ENCODE data around the gene PLEK.
"Not testable (repeated sequence)": the region's sequence is repeated elsewhere in the genome, so short reads cannot be mapped to it uniquely, and the experiment has no call there.

Gene PLEK

GRCh38 chr2:68378779-68379178 lies 13.7 kb downstream of the PLEK start:
- H3K4me3 ChIP-seq (ENCODE audit: low read length); DNase-seq (ENCODE audit: low read depth, low spot score): not testable (repeated sequence)

- H3K4me3 ChIP-seq (ENCODE audit: low read length): no peak overlapping the region
- DNase-seq (ENCODE audit: low read depth, low spot score): peak; percentile 58
These were observed 14.2 kb downstream of the PLEK start for GRCh38 chr2:68379184-68379708.

- DNase-seq (ENCODE audit: low read depth, low spot score): no peak
- no peak overlapping the region for H3K4me3 ChIP-seq (ENCODE audit: low read length)
These were observed 18.7 kb downstream of the PLEK start for GRCh38 chr2:68383778-68384177.

GRCh38 chr2:68384485-68385107 lies 19.5 kb downstream of the PLEK start:
- no peak for DNase-seq (ENCODE audit: low read depth, low spot score)
- no peak overlapping the region for H3K4me3 ChIP-seq (ENCODE audit: low read length)

- no peak overlapping the region for H3K4me3 ChIP-seq (ENCODE audit: low read length)
- no peak for DNase-seq (ENCODE audit: low read depth, low spot score)
These were observed 20.3 kb downstream of the PLEK start for GRCh38 chr2:68385220-68385906.

GRCh38 chr2:68385907-68386287 lies 20.8 kb downstream of the PLEK start:
- no peak overlapping the region for H3K4me3 ChIP-seq (ENCODE audit: low read length)
- no peak for DNase-seq (ENCODE audit: low read depth, low spot score)

- no peak overlapping the region for H3K4me3 ChIP-seq (ENCODE audit: low read length)
- no peak for DNase-seq (ENCODE audit: low read depth, low spot score)
These were observed 21.3 kb downstream of the PLEK start for GRCh38 chr2:68386365-68386764.

- no peak overlapping the region for H3K4me3 ChIP-seq (ENCODE audit: low read length)
- DNase-seq (ENCODE audit: low read depth, low spot score): no peak
These were observed 22.6 kb downstream of the PLEK start for GRCh38 chr2:68387408-68388350.

- DNase-seq (ENCODE audit: low read depth, low spot score): no peak
- no peak overlapping the region for H3K4me3 ChIP-seq (ENCODE audit: low read length)
These were observed 23.3 kb downstream of the PLEK start for GRCh38 chr2:68388358-68388757.

GRCh38 chr2:68388772-68389171 lies 23.7 kb downstream of the PLEK start:
- H3K4me3 ChIP-seq (ENCODE audit: low read length): no peak overlapping the region
- DNase-seq (ENCODE audit: low read depth, low spot score): no peak

- no peak overlapping the region for H3K4me3 ChIP-seq (ENCODE audit: low read length)
- DNase-seq (ENCODE audit: low read depth, low spot score): no peak
These were observed 25.0 kb downstream of the PLEK start for GRCh38 chr2:68390114-68390513.

- no peak overlapping the region for H3K4me3 ChIP-seq (ENCODE audit: low read length)
These were observed 25.5 kb downstream of the PLEK start for GRCh38 chr2:68390586-68390985.

GRCh38 chr2:68391099-68391498 lies 26.0 kb downstream of the PLEK start:
- DNase-seq (ENCODE audit: low read depth, low spot score): no peak
- no peak overlapping the region for H3K4me3 ChIP-seq (ENCODE audit: low read length)

More at GRCh38 chr2:68390586-68390985, 25.5 kb downstream of the PLEK start:
- no peak for DNase-seq (ENCODE audit: low read depth, low spot score)

- DNase-seq (ENCODE audit: low read depth, low spot score): no peak
- no peak overlapping the region for H3K4me3 ChIP-seq (ENCODE audit: low read length)
These were observed 26.8 kb downstream of the PLEK start for GRCh38 chr2:68391869-68392268.

- no peak for DNase-seq (ENCODE audit: low read depth, low spot score)
- no peak overlapping the region for H3K4me3 ChIP-seq (ENCODE audit: low read length)
These were observed 31.0 kb downstream of the PLEK start for GRCh38 chr2:68396093-68396492.

GRCh38 chr2:68397704-68398263 lies 32.7 kb downstream of the PLEK start:
- DNase-seq (ENCODE audit: low read depth, low spot score); H3K4me3 ChIP-seq (ENCODE audit: low read length): not testable (repeated sequence)

- no peak overlapping the region for H3K4me3 ChIP-seq (ENCODE audit: low read length)
- DNase-seq (ENCODE audit: low read depth, low spot score): no peak
These were observed 38.1 kb downstream of the PLEK start for GRCh38 chr2:68403199-68403644.

GRCh38 chr2:68404164-68404563 lies 39.1 kb downstream of the PLEK start:
- H3K4me3 ChIP-seq (ENCODE audit: low read length): no peak overlapping the region
- no peak for DNase-seq (ENCODE audit: low read depth, low spot score)

All from Jurkat, Clone E6-1 (cell line).